ENCODE results near the gene PLEKHA1.

Gene PLEKHA1

GRCh38 chr10:122475100-122475499 is 100.6 kb downstream of the PLEKHA1 start:
- Histone ChIP-seq H3K9me3 (ENCODE audit: insufficient read depth, low read length) (no peaks in the 10 kb centered on the region), H3K27ac (ENCODE audit: low read depth, low read length) (no peak overlapping the region), H3K9ac (ENCODE audit: low read length) (no peak overlapping the region), H3F3A (ENCODE audit: insufficient read depth) (no peaks in the 10 kb centered on the region), H3K27me3 (ENCODE audit: low read length) (no peaks in the 10 kb centered on the region), H3K36me3 (ENCODE audit: low read length) (no peaks in the 10 kb centered on the region), H3K79me2 (ENCODE audit: insufficient read depth, low read length) (no peaks in the 10 kb centered on the region), H3K4me2 (ENCODE audit: low read depth, low read length, poor library complexity, severe bottlenecking) (no peak overlapping the region), H4K20me1 (ENCODE audit: low read depth, low read length) (no peaks in the 10 kb centered on the region), H3K4me3 (ENCODE audit: insufficient read depth, low read length, poor library complexity, severe bottlenecking) (no peak overlapping the region), H2AFZ (ENCODE audit: low read depth, low read length, severe bottlenecking) (no peak overlapping the region), H3K9me2 (replicated peaks; ENCODE audit: insufficient read depth, low read length) (no peaks in the 10 kb centered on the region)
- no peak for TF ChIP-seq EZH2phosphoT487 (conservative IDR thresholded peaks at IDR 0.05; ENCODE audit: low read length)
- TF ChIP-seq, protein P1, sequence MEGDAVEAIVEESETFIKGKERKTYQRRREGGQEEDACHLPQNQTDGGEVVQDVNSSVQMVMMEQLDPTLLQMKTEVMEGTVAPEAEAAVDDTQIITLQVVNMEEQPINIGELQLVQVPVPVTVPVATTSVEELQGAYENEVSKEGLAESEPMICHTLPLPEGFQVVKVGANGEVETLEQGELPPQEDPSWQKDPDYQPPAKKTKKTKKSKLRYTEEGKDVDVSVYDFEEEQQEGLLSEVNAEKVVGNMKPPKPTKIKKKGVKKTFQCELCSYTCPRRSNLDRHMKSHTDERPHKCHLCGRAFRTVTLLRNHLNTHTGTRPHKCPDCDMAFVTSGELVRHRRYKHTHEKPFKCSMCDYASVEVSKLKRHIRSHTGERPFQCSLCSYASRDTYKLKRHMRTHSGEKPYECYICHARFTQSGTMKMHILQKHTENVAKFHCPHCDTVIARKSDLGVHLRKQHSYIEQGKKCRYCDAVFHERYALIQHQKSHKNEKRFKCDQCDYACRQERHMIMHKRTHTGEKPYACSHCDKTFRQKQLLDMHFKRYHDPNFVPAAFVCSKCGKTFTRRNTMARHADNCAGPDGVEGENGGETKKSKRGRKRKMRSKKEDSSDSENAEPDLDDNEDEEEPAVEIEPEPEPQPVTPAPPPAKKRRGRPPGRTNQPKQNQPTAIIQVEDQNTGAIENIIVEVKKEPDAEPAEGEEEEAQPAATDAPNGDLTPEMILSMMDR (IDR thresholded peaks at IDR 0.05; ENCODE audit: insufficient read depth, low read length, poor library complexity, severe bottlenecking), result no peak

DNA sequence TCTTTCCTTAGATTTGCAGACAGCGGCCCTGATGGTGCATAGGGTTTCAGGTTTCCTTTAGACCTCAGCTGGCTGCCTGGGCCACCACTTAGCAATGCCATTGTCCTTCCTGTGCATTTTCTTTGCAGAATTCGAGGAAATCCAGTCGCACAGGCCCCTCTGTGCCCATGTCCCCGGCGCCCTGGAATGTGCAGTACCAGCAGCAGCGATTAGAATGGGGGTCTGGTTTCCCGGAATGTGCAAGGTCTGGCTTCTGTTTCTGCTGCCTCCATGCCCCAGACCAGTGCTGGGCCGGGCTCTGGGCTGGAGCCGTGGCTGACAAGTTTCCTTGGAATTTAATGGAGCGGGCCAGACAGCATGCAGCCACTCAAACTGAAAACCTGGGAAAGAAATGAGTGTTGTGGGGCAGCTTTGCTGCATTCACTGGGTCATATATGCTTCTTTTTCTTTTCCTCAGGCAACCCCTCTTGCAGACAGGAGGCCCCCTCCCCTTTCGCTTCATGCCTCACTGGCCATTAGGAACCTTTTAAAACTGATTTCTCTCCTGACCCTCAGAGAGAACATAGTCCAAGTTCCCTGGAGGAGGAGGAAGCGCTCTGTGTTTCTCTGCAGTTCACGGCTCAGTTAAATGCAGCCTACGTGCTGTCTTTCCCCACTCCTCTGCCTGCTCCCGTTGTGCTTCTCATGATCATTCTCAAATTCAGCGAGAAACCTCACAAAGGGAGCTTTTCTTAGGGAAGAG is 101.3 kb downstream of the PLEKHA1 start:
- H3K4me2 ChIP-seq (ENCODE audit: low read depth, low read length, poor library complexity, severe bottlenecking), result no peak overlapping the region
- H3K36me3 ChIP-seq (ENCODE audit: low read length), result no peaks in the 10 kb centered on the region
- no peaks in the 10 kb centered on the region for H3K9me3 ChIP-seq (ENCODE audit: insufficient read depth, low read length)
- no peak overlapping the region for H3K27ac ChIP-seq (ENCODE audit: low read depth, low read length)
- no peak overlapping the region for H3K9ac ChIP-seq (ENCODE audit: low read length)
- no peaks in the 10 kb centered on the region for H4K20me1 ChIP-seq (ENCODE audit: low read depth, low read length)
- TF ChIP-seq, protein P1 (IDR thresholded peaks at IDR 0.05; ENCODE audit: insufficient read depth, low read length, poor library complexity, severe bottlenecking), result no peak
- no peak for TF ChIP-seq EZH2phosphoT487 (conservative IDR thresholded peaks at IDR 0.05; ENCODE audit: low read length)
- H3F3A ChIP-seq (ENCODE audit: insufficient read depth), result no peaks in the 10 kb centered on the region
- H2AFZ ChIP-seq (ENCODE audit: low read depth, low read length, severe bottlenecking), result no peak overlapping the region
- no peaks in the 10 kb centered on the region for H3K79me2 ChIP-seq (ENCODE audit: insufficient read depth, low read length)
- H3K27me3 ChIP-seq (ENCODE audit: low read length), result no peaks in the 10 kb centered on the region
- no peak overlapping the region for H3K4me3 ChIP-seq (ENCODE audit: insufficient read depth, low read length, poor library complexity, severe bottlenecking)
- H3K9me2 ChIP-seq (replicated peaks; ENCODE audit: insufficient read depth, low read length), result no peaks in the 10 kb centered on the region

DNA sequence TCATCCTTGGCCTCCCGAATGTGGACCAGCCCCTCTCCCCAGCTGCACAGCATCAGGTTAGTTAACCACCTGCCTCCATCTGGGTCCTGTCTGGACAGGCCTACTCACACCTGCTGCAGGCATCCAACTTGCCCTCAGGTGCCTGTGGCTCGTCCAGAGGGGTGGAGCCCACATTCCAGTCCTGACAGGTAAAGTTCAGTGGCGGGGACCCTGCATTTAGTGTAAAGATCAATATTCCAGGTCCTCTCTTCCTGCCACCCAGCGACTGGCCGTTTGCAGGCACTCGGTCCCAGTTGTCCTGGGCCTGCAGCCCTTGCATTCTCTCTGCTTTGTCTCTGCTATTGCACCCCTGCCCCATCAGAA is 101.8 kb downstream of the PLEKHA1 start:
- Histone ChIP-seq H3K27me3 (ENCODE audit: low read length) (no peaks in the 10 kb centered on the region), H3K9ac (ENCODE audit: low read length) (no peak overlapping the region), H3K79me2 (ENCODE audit: insufficient read depth, low read length) (no peaks in the 10 kb centered on the region), H3F3A (ENCODE audit: insufficient read depth) (no peaks in the 10 kb centered on the region), H3K4me3 (ENCODE audit: insufficient read depth, low read length, poor library complexity, severe bottlenecking) (no peak overlapping the region), H4K20me1 (ENCODE audit: low read depth, low read length) (no peaks in the 10 kb centered on the region), H3K4me2 (ENCODE audit: low read depth, low read length, poor library complexity, severe bottlenecking) (no peak overlapping the region), H3K36me3 (ENCODE audit: low read length) (no peaks in the 10 kb centered on the region), H2AFZ (ENCODE audit: low read depth, low read length, severe bottlenecking) (no peak overlapping the region), H3K27ac (ENCODE audit: low read depth, low read length) (no peak overlapping the region), H3K9me2 (replicated peaks; ENCODE audit: insufficient read depth, low read length) (no peaks in the 10 kb centered on the region), H3K9me3 (ENCODE audit: insufficient read depth, low read length) (no peaks in the 10 kb centered on the region)
- TF ChIP-seq EZH2phosphoT487 (conservative IDR thresholded peaks at IDR 0.05; ENCODE audit: low read length), result no peak
- TF ChIP-seq, protein P1 (IDR thresholded peaks at IDR 0.05; ENCODE audit: insufficient read depth, low read length, poor library complexity, severe bottlenecking), result no peak

All from SU-DHL-6 (cell line).